CD8-positive, alpha-beta memory T cell (primary cell): ENCODE data around the gene SLK. TPM values are rescaled to one million over a fixed set of nuclear protein-coding genes. Genes with fewer than 3 reads are reported as not detected.

Experiments
- CTCF ChIA-PET: fragments of 350-600 bp; sonication (Branson Sonifier 250); formaldehyde crosslinking; loops from one replicate; lab custom pipeline; 2021; ENCODE audit warnings: antibody characterized with exemption; lab: Charles Lee
- POLR2A ChIA-PET: fragments of 350-600 bp; sonication (Branson Sonifier 250); formaldehyde crosslinking; loops from one replicate; lab custom pipeline; 2021; ENCODE audit warnings: antibody characterized with exemption; lab: Charles Lee
- DNase-seq, 5 donors: peaks; one replicate each; pipeline versions ENCODE4 v3.0.0 to v3.0.0-alpha.2; 2020 to 2022; ENCODE audit warnings: mixed read lengths in 1 of 5
- H3K27ac ChIP-seq: one replicate; pipeline ENCODE4 v1.7.0; 2013; ENCODE audit warnings: low read depth, mild to moderate bottlenecking, low read length, moderate library complexity
- H3K27me3 ChIP-seq: 2 replicates; pipeline ENCODE4 v1.7.0; 2013; ENCODE audit warnings: low read length, mild to moderate bottlenecking; ENCODE audit not compliant: insufficient read depth, poor library complexity, severe bottlenecking
- H3K36me3 ChIP-seq: 2 replicates; pipeline ENCODE4 v1.7.0; 2013; ENCODE audit warnings: mild to moderate bottlenecking, low read length, moderate library complexity; ENCODE audit not compliant: insufficient read depth
- H3K4me1 ChIP-seq: 2 replicates; pipeline ENCODE4 v1.7.0; 2013; ENCODE audit warnings: mild to moderate bottlenecking, low read length, moderate library complexity; ENCODE audit not compliant: insufficient read depth
- H3K4me3 ChIP-seq: 2 replicates; pipeline ENCODE4 v1.7.0; 2013; ENCODE audit warnings: mild to moderate bottlenecking, low read length
- H3K9me3 ChIP-seq: 2 replicates; pipeline ENCODE4 v1.7.0; 2013; ENCODE audit warnings: mild to moderate bottlenecking, low read length
- H3K27ac Mint-ChIP-seq, 8 donors: one replicate each; pipeline ENCODE4 v1.8.0; 2020 to 2021; ENCODE audit warnings: mixed read lengths in 8 of 8, mild to moderate bottlenecking in 6 of 8, inconsistent platforms in 3 of 8, moderate library complexity in 3 of 8
- H3K27me3 Mint-ChIP-seq, 2 donors: one replicate each; pipeline ENCODE4 v1.8.0; 2020 to 2021; ENCODE audit warnings: mixed read lengths in 2 of 2, mild to moderate bottlenecking in 1 of 2, moderate library complexity in 1 of 2
- H3K36me3 Mint-ChIP-seq, 3 donors: one replicate each; pipeline ENCODE4 v1.8.0; 2020 to 2021; ENCODE audit warnings: mixed read lengths in 3 of 3, inconsistent platforms in 1 of 3, mild to moderate bottlenecking in 1 of 3
- H3K4me1 Mint-ChIP-seq, 3 donors: one replicate each; pipeline ENCODE4 v1.8.0; 2020 to 2021; ENCODE audit warnings: mixed read lengths in 3 of 3, inconsistent platforms in 1 of 3, mild to moderate bottlenecking in 1 of 3
- H3K4me3 Mint-ChIP-seq, 7 donors: one replicate each; pipeline ENCODE4 v1.8.0; 2020 to 2021; ENCODE audit warnings: mixed read lengths in 7 of 7, mild to moderate bottlenecking in 6 of 7, moderate library complexity in 4 of 7, inconsistent platforms in 2 of 7
- H3K9me3 Mint-ChIP-seq, 5 donors: one replicate each; pipeline ENCODE4 v1.8.0; 2020 to 2022; ENCODE audit warnings: mixed read lengths in 5 of 5, mild to moderate bottlenecking in 3 of 5, moderate library complexity in 2 of 5, inconsistent platforms in 1 of 5
- polyA plus RNA-seq: library from polyadenylated mRNA; unstranded; fragments of 300-500 nt; fragmentation: Illumina TruSeq; gene quantifications from one replicate; pipeline ENCODE4 v1.2.3, GENCODE V29; 2021
- total RNA-seq, 2 experiments: library from RNA; stranded (reverse); gene quantifications; one replicate each; pipeline ENCODE4 v1.2.3, GENCODE V29; 2021

The SLK gene
- total and polyA plus RNA-seq, 3 experiments from 2014 or later: 15.8 to 24.8 (median 23.7) TPM

GRCh38 chr10:104049504-104050250 lies 82.7 kb downstream of the SLK start:
- Histone ChIP-seq H3K9me3 (no peaks in the 10 kb centered on the region), H3K4me3 (no peak overlapping the region), H3K36me3 (no peaks in the 10 kb centered on the region), H3K27me3 (no peaks in the 10 kb centered on the region), H3K4me1 (no peaks in the 10 kb centered on the region), H3K27ac (no peak overlapping the region)
- Mint-ChIP-seq H3K27ac (no peak overlapping the region), H3K27me3 (peaks cover 4 to 5% of the 10 kb centered on the region in 2 donors), H3K4me3 (no peak overlapping the region), H3K4me1 (no peaks in the 10 kb centered on the region), H3K9me3 (no peaks in the 10 kb centered on the region), H3K36me3 (no peaks in the 10 kb centered on the region)
- ChIA-PET POLR2A (no interaction called here), CTCF (interaction anchor here (1.0 kb wide), 1 partner anchor 10 kb away, joined by 3 read pairs; no protein-coding TSS in a partner anchor)
- DNase-seq: no peak

- H3K36me3 Mint-ChIP-seq: no peaks in the 10 kb centered on the region
- CTCF ChIA-PET: no interaction called here
- H3K9me3 Mint-ChIP-seq: no peaks in the 10 kb centered on the region
- H3K4me1 ChIP-seq: no peaks in the 10 kb centered on the region
- no peak overlapping the region for H3K27ac ChIP-seq
- POLR2A ChIA-PET: no interaction called here
- H3K4me1 Mint-ChIP-seq: no peaks in the 10 kb centered on the region
- H3K27me3 Mint-ChIP-seq: peaks cover 2 to 5% of the 10 kb centered on the region in 2 donors
- H3K9me3 ChIP-seq: no peaks in the 10 kb centered on the region
- no peaks in the 10 kb centered on the region for H3K27me3 ChIP-seq
- no peak overlapping the region for H3K4me3 Mint-ChIP-seq
- no peaks in the 10 kb centered on the region for H3K36me3 ChIP-seq
- no peak overlapping the region for H3K4me3 ChIP-seq
- H3K27ac Mint-ChIP-seq: no peak overlapping the region
- no peak for DNase-seq
Measured at GRCh38 chr10:104052431-104052830, 85.5 kb downstream of the SLK start.

GRCh38 chr10:104053201-104053600 lies 86.3 kb downstream of the SLK start:
- Histone ChIP-seq H3K27me3 (no peaks in the 10 kb centered on the region), H3K27ac (no peak overlapping the region), H3K9me3 (no peaks in the 10 kb centered on the region), H3K4me3 (no peak overlapping the region), H3K36me3 (no peaks in the 10 kb centered on the region), H3K4me1 (no peaks in the 10 kb centered on the region)
- no peak overlapping the region for H3K4me3 Mint-ChIP-seq
- POLR2A ChIA-PET: no interaction called here
- peak overlapping the region in 3 of 8 donors; percentile 2 to 13 (median 8) for H3K27ac Mint-ChIP-seq
- no peak for DNase-seq
- no peaks in the 10 kb centered on the region for H3K4me1 Mint-ChIP-seq
- H3K9me3 Mint-ChIP-seq: no peaks in the 10 kb centered on the region
- H3K36me3 Mint-ChIP-seq: no peaks in the 10 kb centered on the region
- H3K27me3 Mint-ChIP-seq: peaks cover 2 to 4% of the 10 kb centered on the region in 2 donors
- CTCF ChIA-PET: no interaction called here

- Mint-ChIP-seq H3K9me3 (no peaks in the 10 kb centered on the region), H3K4me3 (peak overlapping the region in 1 of 7 donors; percentile 72), H3K27ac (peak overlapping the region in 2 of 8 donors; percentile 52 to 55), H3K36me3 (no peaks in the 10 kb centered on the region), H3K27me3 (peaks cover 0 to 2% of the 10 kb centered on the region in 2 donors), H3K4me1 (no peaks in the 10 kb centered on the region)
- Histone ChIP-seq H3K4me1 (no peaks in the 10 kb centered on the region), H3K9me3 (no peaks in the 10 kb centered on the region), H3K36me3 (no peaks in the 10 kb centered on the region), H3K4me3 (no peak overlapping the region), H3K27ac (no peak overlapping the region), H3K27me3 (no peaks in the 10 kb centered on the region)
- DNase-seq: no peak
- ChIA-PET CTCF (no interaction called here), POLR2A (no interaction called here)
Measured at GRCh38 chr10:104054430-104054829, 87.5 kb downstream of the SLK start.

- ChIA-PET POLR2A (no interaction called here), CTCF (no interaction called here)
- H3K27ac Mint-ChIP-seq: no peak overlapping the region
- H3K9me3 Mint-ChIP-seq: no peaks in the 10 kb centered on the region
- Histone ChIP-seq H3K27me3 (no peaks in the 10 kb centered on the region), H3K36me3 (no peaks in the 10 kb centered on the region), H3K4me1 (no peaks in the 10 kb centered on the region), H3K4me3 (no peak overlapping the region), H3K27ac (no peak overlapping the region), H3K9me3 (no peaks in the 10 kb centered on the region)
- no peaks in the 10 kb centered on the region for H3K4me1 Mint-ChIP-seq
- no peaks in the 10 kb centered on the region for H3K36me3 Mint-ChIP-seq
- peaks cover 0 to 2% of the 10 kb centered on the region in 2 donors for H3K27me3 Mint-ChIP-seq
- DNase-seq: no peak
- H3K4me3 Mint-ChIP-seq: no peak overlapping the region
Measured at GRCh38 chr10:104056619-104057273, 89.8 kb downstream of the SLK start.

GRCh38 chr10:104057717-104058116 lies 90.8 kb downstream of the SLK start:
- H3K4me1 ChIP-seq: no peaks in the 10 kb centered on the region
- H3K36me3 ChIP-seq: no peaks in the 10 kb centered on the region
- H3K4me3 ChIP-seq: no peak overlapping the region
- CTCF ChIA-PET: interaction anchor here (1.0 to 1.6 kb wide), 3 partner anchors 12 to 170 kb away, joined by 3 to 4 read pairs (median 3); no protein-coding TSS in a partner anchor
- no peaks in the 10 kb centered on the region for H3K9me3 ChIP-seq
- H3K27ac Mint-ChIP-seq: peak overlapping the region in 2 of 8 donors; percentile 21 to 72
- no peak overlapping the region for H3K4me3 Mint-ChIP-seq
- DNase-seq: no peak
- no peak overlapping the region for H3K27ac ChIP-seq
- H3K36me3 Mint-ChIP-seq: no peaks in the 10 kb centered on the region
- H3K4me1 Mint-ChIP-seq: no peaks in the 10 kb centered on the region
- peaks cover 0 to 2% of the 10 kb centered on the region in 2 donors for H3K27me3 Mint-ChIP-seq
- no peaks in the 10 kb centered on the region for H3K27me3 ChIP-seq
- POLR2A ChIA-PET: no interaction called here
- H3K9me3 Mint-ChIP-seq: no peaks in the 10 kb centered on the region

- POLR2A ChIA-PET: no interaction called here
- H3K36me3 Mint-ChIP-seq: no peaks in the 10 kb centered on the region
Measured at GRCh38 chr10:104059364-104059763, 92.4 kb downstream of the SLK start.

GRCh38 chr10:104061196-104061595 lies 94.3 kb downstream of the SLK start:
- Histone ChIP-seq H3K27me3 (no peaks in the 10 kb centered on the region), H3K9me3 (no peaks in the 10 kb centered on the region), H3K27ac (no peak overlapping the region), H3K4me3 (no peak overlapping the region), H3K36me3 (no peaks in the 10 kb centered on the region), H3K4me1 (no peaks in the 10 kb centered on the region)
- H3K4me3 Mint-ChIP-seq: no peak overlapping the region
- H3K4me1 Mint-ChIP-seq: no peaks in the 10 kb centered on the region
- DNase-seq: no peak
- no peaks in the 10 kb centered on the region for H3K9me3 Mint-ChIP-seq
- ChIA-PET POLR2A (no interaction called here), CTCF (interaction anchor here (1.8 kb wide), 1 partner anchor 20 kb away, joined by 3 read pairs; no protein-coding TSS in a partner anchor)
- peaks cover 2 to 17% of the 10 kb centered on the region in 2 donors for H3K27me3 Mint-ChIP-seq
- no peaks in the 10 kb centered on the region for H3K36me3 Mint-ChIP-seq
- no peak overlapping the region for H3K27ac Mint-ChIP-seq

More at GRCh38 chr10:104059364-104059763, 92.4 kb downstream of the SLK start:
- peaks cover 2 to 10% of the 10 kb centered on the region in 2 donors for H3K27me3 Mint-ChIP-seq
- H3K4me1 Mint-ChIP-seq: no peaks in the 10 kb centered on the region
- H3K27ac ChIP-seq: no peak overlapping the region
- H3K9me3 ChIP-seq: no peaks in the 10 kb centered on the region
- no peaks in the 10 kb centered on the region for H3K36me3 ChIP-seq
- CTCF ChIA-PET: interaction anchor here (1.2 to 1.6 kb wide), 2 partner anchors 23 to 28 kb away, joined by 3 read pairs; no protein-coding TSS in a partner anchor
- no peaks in the 10 kb centered on the region for H3K27me3 ChIP-seq
- H3K4me3 ChIP-seq: no peak overlapping the region
- H3K4me3 Mint-ChIP-seq: no peak overlapping the region
- no peaks in the 10 kb centered on the region for H3K4me1 ChIP-seq
- no peaks in the 10 kb centered on the region for H3K9me3 Mint-ChIP-seq
- no peak for DNase-seq
- H3K27ac Mint-ChIP-seq: no peak overlapping the region
